RPMI8226 (cell line): ENCODE measurements around the gene PLS1.
"Not testable (repeated sequence)": the region's sequence is repeated elsewhere in the genome, so short reads cannot be mapped to it uniquely, and the experiment has no call there.

Experiments used
- DNase-seq: peaks from one replicate; pipeline ENCODE4 v3.0.0-alpha.2; 2015

Gene PLS1

DNA sequence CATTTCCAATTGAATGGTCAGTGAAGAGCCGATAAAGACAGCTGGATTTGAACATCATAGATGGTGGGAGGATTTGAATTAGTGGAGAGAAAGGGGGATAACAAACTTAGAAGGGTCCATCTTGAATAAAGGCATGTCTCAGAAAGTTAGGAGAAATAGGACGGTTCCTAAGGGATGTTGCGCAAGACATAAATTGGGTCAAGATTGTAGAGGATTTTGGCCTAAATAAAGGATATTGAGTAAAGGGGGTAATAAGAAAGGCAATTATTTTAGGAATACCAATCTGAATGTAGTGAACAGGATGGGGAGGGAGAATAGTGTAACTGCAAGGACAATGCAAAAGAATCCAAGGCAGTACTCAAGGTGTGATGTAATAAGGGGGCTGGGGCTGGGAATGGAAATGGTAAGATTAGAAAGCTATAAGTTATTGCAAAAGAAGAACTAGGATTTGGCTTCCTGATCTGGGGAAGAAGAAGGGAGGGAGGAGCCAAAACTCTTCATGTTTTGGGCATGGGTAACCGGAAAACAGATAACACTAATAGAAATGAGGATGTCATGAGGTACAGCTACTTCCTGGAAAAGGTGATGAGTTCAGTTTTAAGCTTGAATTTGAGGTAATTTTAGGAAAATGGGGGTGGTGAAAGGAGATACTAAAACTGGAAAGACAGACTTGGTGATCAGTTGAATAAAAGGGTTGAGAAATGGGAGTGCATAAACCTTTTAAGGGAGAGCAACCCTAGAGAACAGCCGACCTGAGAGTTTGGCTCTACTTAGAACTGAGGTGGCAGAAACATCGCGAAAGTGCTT is 110.3 kb downstream of the PLS1 start:
- DNase-seq, result no peak

- no peak for DNase-seq
Observed at GRCh38 chr3:142709207-142709606, 113.0 kb downstream of the PLS1 start.

DNA sequence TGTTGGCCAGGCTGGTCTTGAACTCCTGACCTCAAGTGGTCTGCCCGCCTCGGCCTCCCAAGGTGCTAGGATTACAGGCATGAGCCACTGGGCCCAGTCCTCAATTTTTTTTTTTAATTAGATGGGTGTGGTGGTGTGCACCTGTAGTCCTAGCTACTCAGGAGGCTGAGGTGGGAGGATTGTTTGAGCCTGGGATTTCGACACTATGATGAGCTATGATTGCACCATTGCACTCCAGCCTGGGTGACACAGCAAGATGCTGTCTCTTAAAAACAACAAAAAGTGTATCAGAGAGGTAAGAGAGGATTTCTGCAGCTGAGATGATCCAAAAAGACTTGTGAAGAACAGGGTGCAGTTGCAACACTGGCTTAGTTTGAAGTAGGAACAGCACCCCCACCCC is 118.7 kb downstream of the PLS1 start:
- DNase-seq, result not testable (repeated sequence)

DNA sequence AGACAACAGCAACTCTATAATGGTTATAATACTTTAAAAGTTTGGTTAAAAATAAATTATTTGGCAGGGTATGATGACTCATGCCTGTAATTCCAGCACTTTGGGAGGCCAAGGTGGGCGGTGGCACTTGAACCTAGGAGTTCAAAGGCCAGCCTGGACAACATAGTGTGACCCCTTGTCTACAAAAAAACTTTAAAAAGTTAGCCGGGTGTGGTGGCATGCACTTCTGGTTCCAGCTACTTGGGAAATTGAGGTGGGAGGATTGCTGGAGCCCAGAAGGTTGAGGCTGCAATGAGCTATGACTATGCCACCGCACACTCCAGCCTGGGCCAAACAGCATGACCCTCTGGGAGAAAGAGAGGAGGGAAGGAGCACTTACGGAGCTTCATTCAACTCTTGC is 119.9 kb downstream of the PLS1 start:
- DNase-seq, result no peak

GRCh38 chr3:142723665-142723967 is 127.4 kb downstream of the PLS1 start:
- no peak for DNase-seq

- DNase-seq, result peak; percentile 82
Observed at GRCh38 chr3:142723968-142724681, 127.9 kb downstream of the PLS1 start, which contains the start of gene TRPC1. TRPC1 (plus strand) TSS chr3:142724034; CDS start chr3:142724560, 526 bp downstream.

DNA sequence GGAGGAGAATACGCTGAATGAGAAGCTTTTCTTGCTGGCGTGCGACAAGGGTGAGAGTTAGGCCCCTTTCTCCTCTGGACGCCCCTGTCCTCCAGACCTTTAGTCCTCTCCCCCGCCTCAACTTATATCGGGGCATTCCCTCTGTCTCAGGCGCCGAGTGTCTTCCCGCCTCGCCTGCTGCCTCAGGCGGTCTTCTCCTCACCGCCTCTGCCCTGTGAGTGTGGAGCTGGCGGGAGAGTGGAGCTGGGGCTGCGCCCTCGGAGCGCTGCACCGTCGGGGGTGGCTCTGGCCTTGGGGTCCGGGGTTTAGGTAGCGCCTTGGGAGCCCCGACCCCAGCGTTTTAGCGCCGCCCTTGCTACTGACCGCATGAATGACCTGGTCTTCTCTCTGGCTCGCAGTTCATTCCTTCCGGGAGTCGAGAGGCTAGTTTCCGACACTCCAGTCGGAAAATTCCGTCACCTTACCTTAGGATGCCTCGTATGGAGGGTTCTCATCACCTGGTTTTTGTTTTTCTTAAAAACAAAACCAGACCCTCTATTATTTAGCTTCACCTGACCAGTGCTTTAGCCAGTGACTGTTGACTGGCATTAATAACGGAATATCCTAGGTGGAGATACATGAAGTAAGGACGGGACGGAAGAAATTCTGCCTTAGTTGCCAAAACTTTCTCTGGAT is 128.6 kb downstream of the PLS1 start:
- peak; percentile 6 for DNase-seq

- DNase-seq, result no peak
Observed at GRCh38 chr3:142725357-142725739, 129.2 kb downstream of the PLS1 start.

DNA sequence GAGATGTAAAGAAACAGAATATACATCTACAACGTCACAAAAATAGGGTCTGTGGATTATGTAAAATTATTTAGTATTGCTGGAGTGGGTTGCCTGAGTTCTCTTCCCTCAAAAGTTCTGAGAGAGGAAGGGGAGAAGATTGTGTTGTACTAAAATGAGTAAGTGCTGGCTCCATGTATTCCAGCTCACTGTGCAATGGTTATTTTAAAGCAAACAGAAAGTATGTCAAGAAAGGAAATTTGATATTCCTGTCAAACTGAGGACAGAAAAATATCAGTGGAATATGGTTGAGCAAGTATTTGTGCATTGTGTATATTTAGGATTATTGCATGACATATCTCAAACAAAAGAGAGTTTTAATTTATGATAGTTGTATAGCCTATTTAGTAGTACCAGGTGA is 129.8 kb downstream of the PLS1 start:
- no peak for DNase-seq

GRCh38 chr3:142732066-142732465 is 135.9 kb downstream of the PLS1 start:
- no peak for DNase-seq

DNA sequence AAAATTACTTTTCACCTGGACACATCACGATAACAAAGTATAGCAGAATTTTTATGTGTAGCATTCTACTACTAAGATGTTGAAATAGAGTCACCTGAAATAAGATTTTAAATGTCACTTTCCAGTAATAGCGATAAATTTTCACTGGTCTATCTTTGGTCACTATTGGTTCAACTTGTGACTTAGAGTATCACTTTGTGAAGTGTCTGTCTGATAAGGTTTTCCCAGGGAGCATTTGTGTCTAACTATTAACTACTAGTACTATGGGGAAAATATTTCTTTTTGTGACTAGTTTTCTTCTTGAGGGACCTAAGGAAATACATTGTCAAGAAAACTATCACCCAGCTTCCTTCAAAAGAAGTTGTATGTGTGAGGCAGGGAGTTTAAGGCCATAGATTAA is 138.6 kb downstream of the PLS1 start:
- no peak for DNase-seq

DNA sequence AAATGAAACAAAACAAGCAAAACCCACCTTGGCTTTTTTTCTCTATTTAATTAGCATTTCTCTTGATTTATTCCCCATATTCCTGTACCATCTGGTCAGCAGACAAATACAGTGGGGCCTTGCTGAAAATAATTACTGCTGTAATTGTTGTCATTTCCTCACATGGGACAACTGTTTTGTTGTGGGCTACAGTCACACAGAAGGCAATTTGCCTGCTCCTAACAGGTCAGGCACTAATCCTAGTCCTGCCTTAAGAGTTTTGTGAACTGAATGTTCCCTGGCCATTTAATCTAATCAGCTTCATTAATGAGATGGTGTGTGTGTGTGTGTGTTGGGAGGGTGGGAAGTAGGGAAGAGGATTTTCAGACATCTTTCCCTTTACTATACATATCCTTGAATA is 139.3 kb downstream of the PLS1 start:
- DNase-seq, result no peak

GRCh38 chr3:142738396-142738795 is 142.2 kb downstream of the PLS1 start:
- DNase-seq, result no peak

DNA sequence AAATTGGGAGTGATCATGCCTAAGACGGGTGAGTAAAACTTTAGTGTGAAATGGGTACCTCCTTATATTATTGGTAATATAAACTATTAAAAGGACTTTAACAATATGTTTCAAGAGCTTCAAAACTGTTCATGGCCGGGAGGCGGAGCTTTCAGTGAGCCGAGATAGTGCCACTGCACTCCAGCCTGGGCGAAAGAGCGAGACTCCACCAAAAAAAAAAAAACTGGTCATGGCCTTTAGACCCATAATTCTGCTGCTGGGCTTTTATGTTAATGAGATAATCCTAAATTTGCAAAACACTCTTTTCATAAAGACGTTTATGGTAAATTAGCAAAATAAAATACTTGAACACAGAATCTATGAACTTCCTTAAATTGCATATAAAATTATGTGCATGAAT is 150.5 kb downstream of the PLS1 start:
- no peak for DNase-seq

- not testable (repeated sequence) for DNase-seq
Observed at GRCh38 chr3:142750531-142750930, 154.3 kb downstream of the PLS1 start.

DNA sequence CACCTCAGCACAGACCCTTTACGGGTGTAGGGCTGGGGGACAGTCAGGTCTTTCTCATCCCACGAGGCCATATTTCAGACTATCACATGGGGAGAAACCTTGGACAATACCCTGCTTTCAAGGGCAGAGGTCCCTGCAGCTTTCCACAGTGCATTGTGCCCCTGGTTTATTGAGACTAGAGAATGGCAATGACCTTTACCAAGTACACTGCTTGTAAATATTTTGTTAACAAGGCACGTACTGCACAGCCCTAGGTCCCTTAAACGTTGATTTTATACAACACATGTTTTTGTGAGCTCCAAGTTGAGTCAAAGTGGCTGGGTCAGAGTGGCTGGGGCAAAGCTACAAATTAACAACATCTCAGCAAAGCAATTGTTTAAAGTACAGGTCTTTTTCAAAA is 156.4 kb downstream of the PLS1 start:
- DNase-seq, result not testable (repeated sequence)

DNA sequence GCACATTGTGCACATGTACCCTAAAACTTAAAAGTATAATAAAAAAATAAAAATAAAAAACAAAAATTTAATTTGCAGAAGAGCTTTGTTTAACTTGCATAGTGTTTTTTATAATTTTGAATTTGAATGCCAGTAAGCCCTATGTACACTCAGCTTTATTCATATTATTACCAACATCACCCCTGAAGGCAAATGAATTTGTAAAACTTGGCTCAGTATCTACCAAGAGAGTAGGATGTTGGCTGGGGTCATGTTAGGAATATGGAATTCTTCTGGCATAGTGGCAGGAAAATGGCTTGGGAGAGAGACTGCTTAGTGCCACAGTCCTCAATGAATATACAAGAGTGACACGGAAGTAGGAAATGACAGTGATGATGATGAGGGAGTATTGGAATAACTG is 158.3 kb downstream of the PLS1 start:
- no peak for DNase-seq
